Left kidney (tissue), 8 donors: ENCODE measurements around the gene LCA5. TPM values are rescaled to one million over a fixed set of nuclear protein-coding genes. Genes with fewer than 3 reads are reported as not detected.
"Not testable (repeated sequence)": the region's sequence is repeated elsewhere in the genome, so short reads cannot be mapped to it uniquely, and the experiment has no call there.

Experiments
- DNase-seq: peaks from one replicate; pipeline ENCODE4 v3.0.0-alpha.2; 2013
- long read RNA-seq, 8 donors: transcript quantifications; one replicate each; lab custom pipeline, GENCODE V29; 2026
- polyA plus RNA-seq: library from polyadenylated mRNA; unstranded; fragments of 120-200 nt; gene quantifications from one replicate; pipeline ENCODE4 v1.2.1, GENCODE V29; 2013; ENCODE audit not compliant: insufficient read length

Gene LCA5
- 11.0 TPM for polyA plus RNA-seq
- long read RNA-seq, donor 1, full-length matches to known transcripts: 1 of 1 reads
- long read RNA-seq, donor 1, partial matches to known transcripts: 0 of 1 reads
- long read RNA-seq, donor 1, other reads (novel, unspliced or antisense): 0 of 1 reads
- long read RNA-seq, donor 2: 0 reads
- long read RNA-seq, donor 3, partial matches to known transcripts: 10 of 10 reads
- long read RNA-seq, donor 3, other reads (novel, unspliced or antisense): 0 of 10 reads
- long read RNA-seq, donor 4: 0 reads
- long read RNA-seq, donor 5, full-length matches to known transcripts: 1 of 9 reads
- long read RNA-seq, donor 5, partial matches to known transcripts: 0 of 9 reads
- long read RNA-seq, donor 5, other reads (novel, unspliced or antisense): 8 of 9 reads
- long read RNA-seq, donor 6, full-length matches to known transcripts: 3 of 3 reads
- long read RNA-seq, donor 6, partial matches to known transcripts: 0 of 3 reads
- long read RNA-seq, donor 6, other reads (novel, unspliced or antisense): 0 of 3 reads
- long read RNA-seq, donor 7: 0 reads
- long read RNA-seq, donor 8, partial matches to known transcripts: 0 of 6 reads
- long read RNA-seq, donor 8, other reads (novel, unspliced or antisense): 6 of 6 reads

GRCh38 chr6:79536954-79537747, at the start of gene LCA5:
Gene LCA5, minus strand, starts transcription at chr6:79537430. Its CDS starts 18,536 bp downstream, at chr6:79518894.
- peak; percentile 98 for DNase-seq

- no peak for DNase-seq
Observed at GRCh38 chr6:79586548-79586947, 49.3 kb upstream of the LCA5 start.

GRCh38 chr6:79584332-79584731, 47.1 kb upstream of the LCA5 start:
- DNase-seq: no peak

- DNase-seq: not testable (repeated sequence)
Observed at GRCh38 chr6:79577926-79578325, 40.7 kb upstream of the LCA5 start.

- no peak for DNase-seq
Observed at GRCh38 chr6:79574630-79575225, 37.5 kb upstream of the LCA5 start.

- no peak for DNase-seq
Observed at GRCh38 chr6:79574174-79574573, 36.9 kb upstream of the LCA5 start.

- no peak for DNase-seq
Observed at GRCh38 chr6:79571030-79571367, 33.8 kb upstream of the LCA5 start.

- peak; percentile 65 for DNase-seq
Observed at GRCh38 chr6:79570129-79571029, 33.1 kb upstream of the LCA5 start.

- no peak for DNase-seq
Observed at GRCh38 chr6:79568996-79569395, 31.8 kb upstream of the LCA5 start.

- DNase-seq: no peak
Observed at GRCh38 chr6:79564636-79565035, 27.4 kb upstream of the LCA5 start.

- no peak for DNase-seq
Observed at GRCh38 chr6:79559706-79560105, 22.5 kb upstream of the LCA5 start.

- DNase-seq: no peak
Observed at GRCh38 chr6:79557673-79558467, 20.6 kb upstream of the LCA5 start.

- DNase-seq: no peak
Observed at GRCh38 chr6:79554305-79554704, 17.1 kb upstream of the LCA5 start.

- no peak for DNase-seq
Observed at GRCh38 chr6:79551401-79551800, 14.2 kb upstream of the LCA5 start.

GRCh38 chr6:79548304-79548703, 11.1 kb upstream of the LCA5 start:
- DNase-seq: no peak

- DNase-seq: no peak
Observed at GRCh38 chr6:79546186-79546585, 9.0 kb upstream of the LCA5 start.

- DNase-seq: peak; percentile 86
Observed at GRCh38 chr6:79544939-79545450, 7.8 kb upstream of the LCA5 start.

GRCh38 chr6:79544299-79544927, 7.2 kb upstream of the LCA5 start:
- DNase-seq: no peak

GRCh38 chr6:79543886-79544285, 6.7 kb upstream of the LCA5 start:
- no peak for DNase-seq

- DNase-seq: no peak
Observed at GRCh38 chr6:79543411-79543810, 6.2 kb upstream of the LCA5 start.
